ENCODE results near the gene SPDYE2B. TPM values are rescaled to one million over a fixed set of nuclear protein-coding genes. Genes with fewer than 3 reads are reported as not detected.
"Not testable (repeated sequence)": the region's sequence is repeated elsewhere in the genome, so short reads cannot be mapped to it uniquely, and the experiment has no call there.

Gene SPDYE2B
- total RNA-seq, 2 donors from 2014 or later, result not detected

GRCh38 chr7:102694008-102694407, 43.9 kb downstream of the SPDYE2B start:
- intact Hi-C loops (cut with DNase I, micrococcal nuclease); ATAC-seq; DNase-seq: not testable (repeated sequence)

- DNase-seq; ATAC-seq; intact Hi-C loops (cut with DNase I, micrococcal nuclease): not testable (repeated sequence)
Measured at GRCh38 chr7:102695033-102695552, 45.0 kb downstream of the SPDYE2B start.

DNA sequence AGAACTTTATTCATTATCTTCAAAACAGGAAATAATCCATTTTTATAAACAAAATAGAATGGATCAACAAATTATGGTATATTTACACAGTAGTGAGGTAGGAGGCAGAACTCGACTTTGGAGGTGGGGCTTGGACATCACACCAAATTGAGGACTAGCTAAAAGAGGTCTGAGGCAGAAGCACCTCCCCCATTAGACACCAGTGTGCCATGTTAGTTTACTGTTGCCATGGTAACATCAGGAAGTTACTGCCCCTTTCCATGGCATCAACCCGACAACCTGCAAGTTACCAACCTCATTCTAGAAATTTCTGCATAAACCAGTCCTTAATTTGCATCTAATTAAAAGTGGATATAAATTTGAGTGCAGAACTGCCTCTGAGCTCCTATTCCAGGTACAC, 45.9 kb downstream of the SPDYE2B start:
- not testable (repeated sequence) for ATAC-seq, DNase-seq

DNA sequence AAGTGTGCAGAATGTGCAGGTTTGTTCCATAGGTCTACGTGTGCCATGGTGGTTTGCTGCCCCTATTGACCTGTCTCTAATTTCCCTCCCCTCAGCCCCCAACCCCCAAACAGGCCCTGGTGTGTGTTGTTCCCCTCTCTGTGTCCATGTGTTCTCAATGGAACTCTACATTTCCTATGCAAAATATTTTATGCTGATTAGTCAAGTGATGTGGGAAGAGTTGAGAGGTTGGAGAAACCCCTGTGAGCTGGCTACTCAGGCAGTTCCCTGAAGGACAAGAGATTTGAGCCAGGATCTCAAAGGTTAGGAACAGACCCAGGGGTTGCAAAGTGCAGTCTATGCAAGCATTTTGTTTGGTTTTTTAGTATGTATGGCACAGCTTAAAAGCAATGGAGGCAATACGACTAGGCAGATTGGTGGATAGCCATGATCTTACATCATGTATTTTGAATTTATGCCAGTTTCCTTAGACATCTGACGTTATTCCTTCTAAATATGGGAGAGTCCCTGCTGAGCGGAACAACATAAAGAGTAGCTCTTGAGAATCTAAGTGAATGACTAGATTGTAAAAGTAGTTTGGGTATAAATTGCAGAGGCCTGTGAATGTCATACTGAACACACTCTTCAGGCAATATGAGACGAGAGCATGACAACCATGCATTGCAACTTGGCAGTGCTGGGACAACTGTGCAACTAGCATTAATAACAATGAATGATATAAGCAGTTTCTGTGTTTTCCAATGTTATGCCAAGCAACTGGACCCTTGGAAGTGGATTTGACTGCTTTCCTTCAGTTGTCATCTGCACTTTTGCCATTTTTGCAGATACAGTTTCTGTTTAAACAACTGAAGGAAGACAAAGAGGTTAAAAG, 47.8 kb downstream of the SPDYE2B start:
- ATAC-seq; DNase-seq; intact Hi-C loops (cut with DNase I, micrococcal nuclease): not testable (repeated sequence)

More for the DNA sequence above, 45.9 kb downstream of the SPDYE2B start:
- intact Hi-C loops (cut with DNase I, micrococcal nuclease), result not testable (repeated sequence)

- ATAC-seq; intact Hi-C loops (cut with DNase I, micrococcal nuclease): not testable (repeated sequence)
Measured at GRCh38 chr7:102698962-102699750, 49.0 kb downstream of the SPDYE2B start.

More at GRCh38 chr7:102698962-102699750, 49.0 kb downstream of the SPDYE2B start:
- not testable (repeated sequence) for DNase-seq

Other genes with a start within 250 kb of the SPDYE2B start
- gene ORAI2, start 216.7 kb upstream of the SPDYE2B start, total RNA-seq, result 1 to 10 TPM; 4.2 to 6.8 TPM
- gene ALKBH4, start 185.5 kb upstream of the SPDYE2B start, total RNA-seq, result 1 to 10 TPM; 9.5 to 9.9 TPM
- 10 to 100 TPM; 12.6 to 15.2 TPM for gene LRWD1, start 185.3 kb upstream of the SPDYE2B start, total RNA-seq
- 10 to 100 TPM; 49.4 to 50.9 TPM for gene POLR2J, start 171.4 kb upstream of the SPDYE2B start, total RNA-seq
- 10 to 100 TPM; 13.4 to 22.5 TPM for gene RASA4B, start 132.5 kb upstream of the SPDYE2B start, total RNA-seq
- 10 to 100 TPM; 13.4 to 20.7 TPM for gene UPK3BL2, start 106.6 kb upstream of the SPDYE2B start, total RNA-seq
- not detected for gene SPDYE2, start 99.1 kb upstream of the SPDYE2B start, total RNA-seq
- gene POLR2J3, start 77.7 kb upstream of the SPDYE2B start, total RNA-seq, result 10 to 100 TPM; 24.1 to 27.1 TPM
- gene RASA4, start 33.6 kb upstream of the SPDYE2B start, total RNA-seq, result 10 to 100 TPM; 16.7 to 31.9 TPM
- gene UPK3BL1, start 7.5 kb upstream of the SPDYE2B start, total RNA-seq, result 10 to 100 TPM in 1 of 2 donors, 1 to 10 TPM in 1; 6.3 to 27.5 TPM
- 10 to 100 TPM in 1 of 2 donors, 1 to 10 TPM in 1; 7.9 to 11.9 TPM for gene POLR2J2, start 21.3 kb downstream of the SPDYE2B start, total RNA-seq
- gene FAM185A, start 98.7 kb downstream of the SPDYE2B start, total RNA-seq, result 10 to 100 TPM; 10.1 to 10.4 TPM

Measured in left colon (tissue), 2 donors.